MCF 10A (cell line): ENCODE measurements around the gene MRPL27. TPM values are rescaled to one million over a fixed set of nuclear protein-coding genes. Genes with fewer than 3 reads are reported as not detected.

Experiments used
- BruUV-seq: library from RNA; stranded (reverse); fragments of 400-500 nt; replicated peaks from 2 replicates; lab custom pipeline; 2021; lab: Mats Ljungman, UMichigan
- CTCF ChIA-PET: fragments of 300-600 bp; sonication (Branson Sonifier 250); formaldehyde crosslinking; extraction: SDS; loops from one replicate; lab custom pipeline; 2021; ENCODE audit warnings: antibody characterized with exemption, inconsistent platforms; lab: Yijun Ruan, JAX
- POLR2A ChIA-PET: fragments of 300-600, 350-650 bp; sonication (Branson Sonifier 250); formaldehyde crosslinking; extraction: SDS; loops from one replicate; lab custom pipeline; 2020; ENCODE audit warnings: antibody characterized with exemption, inconsistent platforms; lab: Yijun Ruan, JAX
- DNase-seq: peaks from one replicate; pipeline ENCODE4 v3.0.0-alpha.2; 2018; ENCODE audit not compliant: unreplicated experiment
- H3K27ac Mint-ChIP-seq: one replicate; pipeline ENCODE4 v1.8.0; 2022; ENCODE audit warnings: mild to moderate bottlenecking, low read depth, mixed read lengths; ENCODE audit not compliant: unreplicated experiment
- H3K27me3 Mint-ChIP-seq: one replicate; pipeline ENCODE4 v1.8.0; 2022; ENCODE audit warnings: mixed read lengths; ENCODE audit not compliant: insufficient read depth, unreplicated experiment
- H3K36me3 Mint-ChIP-seq: one replicate; pipeline ENCODE4 v1.8.0; 2022; ENCODE audit warnings: mild to moderate bottlenecking, moderate library complexity, mixed read lengths; ENCODE audit not compliant: insufficient read depth, unreplicated experiment
- H3K4me1 Mint-ChIP-seq: one replicate; pipeline ENCODE4 v1.8.0; 2022; ENCODE audit warnings: mixed read lengths; ENCODE audit not compliant: insufficient read depth, unreplicated experiment
- H3K4me3 Mint-ChIP-seq: one replicate; pipeline ENCODE4 v1.8.0; 2022; ENCODE audit warnings: mild to moderate bottlenecking, moderate library complexity, mixed read lengths; ENCODE audit not compliant: unreplicated experiment
- H3K9me3 Mint-ChIP-seq: one replicate; pipeline ENCODE4 v1.8.0; 2022; ENCODE audit warnings: mixed read lengths; ENCODE audit not compliant: unreplicated experiment
- CTCF ChIP-seq: fragments of 200-600 bp; IDR thresholded peaks from one replicate; pipeline ENCODE4 v1.8.0; 2022; ENCODE audit warnings: antibody characterized with exemption, mild to moderate bottlenecking; ENCODE audit not compliant: unreplicated experiment
- intact Hi-C: fragments of 100-400 bp; cut with micrococcal nuclease; formaldehyde crosslinking; loops from 2 replicates; pipeline ENCODE4 v1.14.1; 2022
- total RNA-seq: library from RNA; stranded (reverse); gene quantifications from 2 replicates; pipeline ENCODE4 v1.2.3, GENCODE V29; 2022

MRPL27 gene
- total RNA-seq, 1 experiment from 2014 or later: 71.5 TPM

GRCh38 chr17:50345432-50346312 lies 27.3 kb downstream of the MRPL27 start, which contains the start of gene XYLT2:
Gene XYLT2 (plus strand): TSS chr17:50346126. CDS start chr17:50346141, 15 bp downstream.
- Mint-ChIP-seq H3K36me3 (no peaks in the 10 kb centered on the region), H3K9me3 (no peaks in the 10 kb centered on the region), H3K27me3 (no peaks in the 10 kb centered on the region), H3K4me3 (peak within 1 kb of the TSS; percentile 88), H3K27ac (peak within 1 kb of the TSS; percentile 90), H3K4me1 (peaks cover 14% of the 10 kb centered on the region)
- CTCF ChIA-PET: interaction anchor here (0.5 to 2.0 kb wide), 3 partner anchors 17 to 286 kb away, joined by 3 to 7 read pairs (median 4); no protein-coding TSS in a partner anchor
- DNase-seq: peak; percentile 78
- POLR2A ChIA-PET: interaction anchor here (0.6 to 2.9 kb wide), 12 partner anchors 10 to 167 kb away, joined by 3 to 15 read pairs (median 6); partner anchors contain the start of genes LRRC59 and RSAD1
- BruUV-seq: TSS peak; percentile 45
- TF ChIP-seq CTCF: no peak
- intact Hi-C loops: no loop called here

- Mint-ChIP-seq H3K27me3 (no peaks in the 10 kb centered on the region), H3K4me1 (peaks cover 14% of the 10 kb centered on the region), H3K36me3 (no peaks in the 10 kb centered on the region)
These were observed 28.1 kb downstream of the MRPL27 start for GRCh38 chr17:50344731-50345365.

GRCh38 chr17:50339381-50339780 lies 33.6 kb downstream of the MRPL27 start:
- ChIA-PET CTCF (no interaction called here), POLR2A (interaction anchor here (0.7 to 0.9 kb wide), 2 partner anchors 32 to 60 kb away, joined by 3 to 5 read pairs; no protein-coding TSS in a partner anchor)
- Mint-ChIP-seq H3K9me3 (no peaks in the 10 kb centered on the region), H3K27ac (no peak overlapping the region), H3K4me1 (no peaks in the 10 kb centered on the region), H3K27me3 (no peaks in the 10 kb centered on the region), H3K4me3 (no peak overlapping the region), H3K36me3 (no peaks in the 10 kb centered on the region)
- intact Hi-C loops: no loop called here
- BruUV-seq: no TSS peak
- TF ChIP-seq CTCF: no peak
- no peak for DNase-seq

More at GRCh38 chr17:50344731-50345365, 28.1 kb downstream of the MRPL27 start:
- ChIA-PET CTCF (interaction anchor here (0.6 kb wide), 1 partner anchor 83 kb away, joined by 3 read pairs; no protein-coding TSS in a partner anchor), POLR2A (interaction anchor here (0.7 to 2.9 kb wide), 3 partner anchors 18 to 134 kb away, joined by 3 to 11 read pairs (median 7); partner anchors contain the start of gene RSAD1)
- DNase-seq: no peak
- BruUV-seq: no TSS peak
- H3K4me3 Mint-ChIP-seq: peak overlapping the region; percentile 88
- no peak overlapping the region for H3K27ac Mint-ChIP-seq
- intact Hi-C loops: no loop called here
- no peak for TF ChIP-seq CTCF
- H3K9me3 Mint-ChIP-seq: no peaks in the 10 kb centered on the region
